Stimulated activated CD8-positive, alpha-beta memory T cell treated with anti-CD3 and anti-CD28 coated beads, Interleukin-12 subunit alpha, Interleukin-12 subunit beta, amount 100 ng/mL, for 4 hours (primary cell): ENCODE data around the gene OPN4.

ENCODE experiments used
- DNase-seq: peaks from one replicate; pipeline ENCODE4 v3.0.0-alpha.2; 2020; ENCODE audit warnings: low read depth

The OPN4 gene

GRCh38 chr10:86662186-86663045, 8.1 kb downstream of the OPN4 start:
- no peak for DNase-seq

DNA sequence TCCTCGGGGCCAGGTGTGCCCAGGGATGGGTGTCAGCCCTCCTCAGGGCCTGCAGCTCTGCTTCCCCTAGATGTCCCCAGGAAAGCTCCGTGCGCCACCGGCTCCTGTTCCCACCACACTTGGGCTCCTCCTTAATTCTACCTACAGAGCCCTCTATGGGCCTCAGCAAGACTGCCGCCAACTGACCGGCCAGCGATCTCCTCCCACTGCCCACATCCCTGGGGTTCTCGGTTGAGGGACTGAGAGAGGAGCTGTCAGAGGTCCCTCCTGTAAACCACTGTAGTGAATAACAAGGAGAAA, 8.6 kb downstream of the OPN4 start:
- no peak for DNase-seq

DNA sequence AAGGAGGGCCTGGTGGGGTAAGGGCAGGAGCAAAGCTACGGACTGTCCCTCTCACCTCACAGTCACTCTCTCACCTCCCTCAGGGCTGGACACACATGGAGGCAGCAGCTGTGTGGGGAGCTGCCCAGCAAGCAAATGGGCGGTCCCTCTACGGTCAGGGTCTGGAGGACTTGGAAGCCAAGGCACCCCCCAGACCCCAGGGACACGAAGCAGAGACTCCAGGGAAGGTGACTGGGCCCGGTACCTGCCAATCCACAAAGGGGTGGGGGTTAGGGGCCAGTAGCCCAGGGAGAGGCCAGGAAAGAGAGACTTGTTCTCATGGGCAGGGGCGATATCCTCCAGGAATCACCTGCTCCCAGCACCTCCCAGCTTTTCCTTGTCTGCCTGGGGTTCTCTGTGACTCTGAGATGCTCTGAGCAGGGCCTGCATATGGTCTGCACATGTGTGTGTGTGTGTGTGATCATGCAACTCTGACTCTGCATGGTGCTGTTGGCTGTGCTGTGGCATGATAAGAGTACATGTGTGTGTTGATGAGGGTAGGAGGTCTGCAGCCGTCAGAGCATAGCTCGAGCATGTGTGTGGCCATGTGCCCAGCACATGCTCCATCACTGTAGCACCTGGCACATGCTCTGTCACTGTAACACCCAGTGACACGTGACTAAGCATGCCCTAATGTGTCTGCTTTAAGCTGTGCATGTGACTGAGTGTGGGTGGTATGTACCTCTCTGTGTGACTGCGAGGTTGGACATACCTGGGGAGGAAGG, 9.4 kb downstream of the OPN4 start:
- no peak for DNase-seq

- DNase-seq = no peak
Measured at GRCh38 chr10:86664341-86665217, 10.2 kb downstream of the OPN4 start.

GRCh38 chr10:86665218-86665607, 10.9 kb downstream of the OPN4 start:
- DNase-seq = no peak

- DNase-seq = no peak
Measured at GRCh38 chr10:86665868-86666267, 11.5 kb downstream of the OPN4 start.

DNA sequence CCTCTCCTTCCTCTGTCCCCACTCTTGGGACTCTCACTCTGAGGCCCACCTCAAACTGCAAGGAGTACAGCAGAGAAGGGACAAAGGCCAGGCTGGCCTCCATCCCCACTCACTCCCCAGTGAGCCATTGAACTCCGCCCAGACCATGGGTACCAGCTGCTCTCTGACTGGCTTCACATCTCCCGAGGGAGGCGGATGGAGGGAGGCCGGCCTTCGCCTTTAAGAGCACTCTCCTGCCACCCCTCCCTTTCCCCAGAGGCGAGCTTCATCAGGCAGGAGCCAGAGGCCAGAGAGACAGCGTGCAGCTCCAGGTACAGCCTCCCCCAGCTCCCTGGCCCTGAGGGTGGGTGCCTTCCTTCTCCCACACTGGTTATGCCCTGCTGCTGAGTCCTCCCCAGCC, 12.2 kb downstream of the OPN4 start:
- no peak for DNase-seq

DNA sequence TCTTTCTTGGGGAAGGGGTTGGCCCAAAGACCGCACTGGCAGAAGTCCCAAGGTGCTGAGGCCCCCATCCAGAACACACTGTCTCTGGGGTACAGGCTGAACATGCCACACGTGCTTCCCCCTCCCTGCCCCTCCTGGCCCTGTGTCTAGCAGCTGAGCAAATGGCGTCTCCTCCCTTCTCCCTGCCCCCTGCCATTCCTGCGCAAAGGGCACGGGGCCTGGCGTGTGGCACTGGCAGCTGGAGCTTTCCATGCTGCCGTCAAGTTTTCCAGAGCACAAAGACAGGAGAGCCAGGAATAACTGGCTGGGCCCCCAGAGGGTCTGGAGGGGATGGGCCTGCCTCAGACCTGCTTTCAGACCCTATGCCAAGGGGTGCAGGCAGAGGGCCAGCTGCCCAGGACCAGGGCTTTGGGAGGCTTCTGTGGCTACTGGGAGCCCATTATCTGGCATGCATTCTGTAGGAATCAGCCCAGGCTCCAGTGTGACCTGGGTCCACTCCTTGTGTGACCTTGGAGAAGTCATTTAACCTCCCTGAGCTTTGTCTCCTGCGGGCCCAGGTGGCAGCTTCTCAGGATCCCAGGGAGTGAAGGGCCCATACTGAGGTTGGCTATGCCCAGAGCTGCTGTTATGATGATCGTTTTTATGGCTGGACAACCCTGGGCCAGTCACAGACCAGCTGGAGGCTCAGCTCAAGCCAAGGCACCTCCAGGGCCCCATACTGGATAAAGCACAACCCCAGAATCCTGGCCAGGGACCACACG, 13.3 kb downstream of the OPN4 start:
- no peak for DNase-seq

DNA sequence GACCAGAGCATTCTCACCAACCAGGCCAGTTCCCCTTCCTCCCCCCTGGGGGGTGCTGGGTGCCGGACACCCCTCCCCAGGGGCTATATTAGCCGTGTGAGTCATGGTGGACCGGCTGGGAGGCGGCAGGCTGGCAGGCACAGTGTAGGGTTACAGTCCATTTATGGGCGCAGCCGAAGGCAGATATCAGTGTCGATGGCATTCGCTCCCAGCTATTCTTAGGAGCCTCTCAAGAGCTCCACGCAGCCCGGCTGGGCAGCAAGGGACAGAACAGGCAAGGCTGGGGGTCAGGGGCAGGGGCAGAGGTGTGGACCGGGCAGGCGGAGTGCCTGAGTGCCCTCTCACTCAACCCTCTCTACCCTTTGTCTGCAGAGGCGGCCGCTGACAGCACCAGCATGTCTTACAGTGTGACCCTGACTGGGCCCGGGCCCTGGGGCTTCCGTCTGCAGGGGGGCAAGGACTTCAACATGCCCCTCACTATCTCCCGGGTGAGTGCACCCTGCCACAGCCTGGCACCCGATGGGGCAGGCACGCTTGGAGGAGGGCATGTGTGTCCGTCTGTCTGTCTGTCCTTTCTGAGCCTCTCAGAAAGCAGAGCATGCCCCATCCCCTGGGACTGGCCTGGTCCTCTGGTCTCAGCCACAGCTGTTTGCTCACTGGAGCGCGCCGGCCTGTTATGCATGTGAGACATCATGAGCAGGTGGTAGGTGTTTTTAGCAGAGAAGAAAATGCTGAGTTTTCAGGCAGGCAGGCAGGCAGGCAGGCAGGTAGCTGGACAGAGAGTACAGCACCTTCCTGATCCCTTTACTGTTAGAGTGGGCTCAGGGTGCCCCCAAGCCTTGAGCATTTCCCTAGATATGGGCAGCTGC, 14.2 kb downstream of the OPN4 start, which contains the start of gene LDB3:
LDB3 (plus strand) TSS at position 215 of the 869 bp plus-strand sequence; CDS start at position 396, 181 bp downstream.
- DNase-seq = no peak

DNA sequence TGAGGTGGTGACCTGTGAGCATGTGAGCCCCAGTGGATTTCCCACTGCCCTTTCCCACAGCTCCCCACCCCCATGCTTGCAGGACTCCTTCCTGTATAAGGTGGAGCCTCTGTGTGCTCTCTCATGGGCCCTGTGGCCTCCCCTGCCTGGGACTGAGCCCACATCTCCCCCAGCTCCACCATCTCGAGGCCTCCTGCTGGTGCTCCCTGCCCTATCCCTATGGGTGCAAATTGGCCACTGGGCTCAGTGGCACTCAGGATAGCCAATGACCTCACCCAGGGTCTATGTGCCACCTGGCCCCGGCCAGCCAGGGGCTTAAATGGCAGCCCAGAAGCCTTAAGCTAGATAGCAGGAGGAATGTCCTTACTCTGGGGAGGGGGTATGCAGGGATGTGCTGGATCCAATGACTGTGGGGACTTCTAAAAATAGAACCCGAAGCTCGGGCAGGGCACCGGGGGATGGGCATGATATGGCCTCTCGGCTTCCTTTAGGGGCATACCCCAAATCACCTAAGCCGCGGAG, 16.0 kb downstream of the OPN4 start:
- DNase-seq = no peak

DNA sequence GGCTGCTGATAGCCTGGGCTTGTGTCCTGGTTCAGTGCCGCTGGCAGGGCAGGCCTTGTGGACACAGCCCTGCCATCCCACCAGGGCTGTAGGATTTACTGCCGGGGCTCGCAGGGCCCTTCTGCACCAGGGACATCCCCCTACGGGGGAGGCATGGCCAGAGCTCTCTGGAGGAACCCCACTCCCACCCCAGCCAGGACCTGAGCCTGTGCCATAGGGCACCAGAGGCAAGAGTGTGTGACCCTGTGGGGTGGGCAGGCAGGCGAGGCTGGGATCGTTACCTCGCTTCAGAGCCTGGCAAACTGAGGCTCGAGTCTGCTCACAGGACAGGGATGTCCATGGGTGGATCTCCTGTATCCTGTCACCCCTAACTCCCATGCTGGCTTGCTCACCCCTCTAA, 16.5 kb downstream of the OPN4 start:
- DNase-seq = no peak

GRCh38 chr10:86671419-86671818, 17.1 kb downstream of the OPN4 start:
- DNase-seq = no peak

GRCh38 chr10:86671985-86672710, 17.8 kb downstream of the OPN4 start:
- DNase-seq = no peak

DNA sequence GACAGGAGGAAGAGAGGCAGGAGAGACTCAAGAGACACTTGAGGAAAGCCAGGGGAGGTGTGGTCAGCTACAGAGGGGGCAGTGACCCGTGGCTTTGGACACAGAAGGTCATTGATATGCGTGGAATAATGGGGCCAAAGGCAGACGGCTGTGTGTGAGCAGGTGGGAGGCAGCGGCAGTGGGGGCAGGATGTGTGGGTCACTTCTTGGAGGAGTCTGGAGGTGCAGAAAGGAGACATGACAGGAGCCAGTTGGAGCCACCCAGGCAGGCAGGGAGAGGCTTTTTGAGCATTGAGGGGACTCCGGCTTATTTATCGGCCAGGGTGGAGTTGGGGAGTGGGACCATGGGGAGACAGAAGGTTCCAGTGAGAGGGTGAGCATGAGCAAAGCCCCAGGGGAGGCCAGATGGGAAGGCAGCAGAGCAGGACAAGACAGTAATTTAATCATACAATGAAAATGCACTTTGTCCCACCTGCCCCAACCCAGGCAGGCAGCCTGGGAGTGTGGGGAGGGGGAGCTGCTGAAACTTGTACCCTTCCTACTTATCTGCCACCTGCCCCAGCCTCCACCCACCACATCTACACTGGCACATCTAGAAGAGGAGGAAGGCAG, 19.0 kb downstream of the OPN4 start:
- DNase-seq = no peak

DNA sequence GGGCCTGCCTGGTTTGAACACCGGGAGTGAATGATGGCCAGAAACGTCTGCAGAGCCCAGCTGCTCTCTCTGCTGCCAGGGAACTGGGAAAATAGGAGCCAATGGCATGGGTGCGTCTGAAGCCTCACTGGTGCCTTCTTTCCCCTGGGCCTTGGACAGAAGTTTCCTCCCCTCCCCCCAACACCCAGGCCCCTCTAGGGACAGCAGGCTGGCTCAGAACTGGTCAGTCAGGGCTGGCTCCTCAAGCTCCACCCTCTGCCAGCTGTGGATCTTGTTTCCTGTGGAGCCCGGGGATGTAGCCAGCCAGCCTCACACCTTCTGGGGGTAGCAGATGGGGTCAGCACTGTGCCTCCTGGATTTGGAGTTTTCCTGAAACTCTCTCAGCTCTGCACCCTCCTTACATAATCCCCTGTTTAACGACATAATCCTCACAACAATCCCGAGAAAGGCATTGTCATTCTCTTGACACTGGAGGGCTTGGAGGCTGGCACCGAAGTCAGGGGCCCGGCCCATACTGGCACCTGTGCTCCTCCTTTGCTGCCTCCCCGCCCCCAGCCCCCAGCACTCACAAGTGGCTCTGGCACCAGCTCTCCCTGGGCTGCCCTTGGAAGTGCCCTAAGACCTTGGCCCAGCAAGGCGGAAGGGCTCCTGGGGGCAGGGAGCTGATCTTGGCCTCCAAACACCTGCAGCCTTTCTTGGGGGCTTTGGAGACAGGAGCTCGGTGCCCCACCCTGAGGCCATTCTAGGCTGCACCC, 19.7 kb downstream of the OPN4 start:
- DNase-seq = no peak

GRCh38 chr10:86674912-86675311, 20.6 kb downstream of the OPN4 start:
- DNase-seq = no peak

- no peak for DNase-seq
Measured at GRCh38 chr10:86677374-86677773, 23.0 kb downstream of the OPN4 start.

GRCh38 chr10:86678999-86679792, 24.8 kb downstream of the OPN4 start:
- DNase-seq = no peak
